Thoracic aorta (tissue), 2 donors: ENCODE measurements around the gene FHIT. TPM values are rescaled to one million over a fixed set of nuclear protein-coding genes. Genes with fewer than 3 reads are reported as not detected.

Experiments
- ATAC-seq: fragments of 150-250 bp; one replicate; pipeline ENCODE4 v1.8.0; 2017; ENCODE audit warnings: low read depth; ENCODE audit not compliant: insufficient number of reproducible peaks, low FRiP score
- DNase-seq: peaks from one replicate; pipeline ENCODE4 v3.0.0-alpha.2; 2020; ENCODE audit warnings: low spot score
- H3K27ac ChIP-seq, 2 donors: fragments of 200-600 bp; sonication (generic); 1 replicate in 1 of 2; 2 replicates in 1 of 2; pipeline ENCODE4 v1.5.1; 2016; ENCODE audit warnings: mild to moderate bottlenecking in 2 of 2, moderate library complexity in 2 of 2
- H3K27me3 ChIP-seq: fragments of 200-600 bp; sonication (generic); replicated peaks from 2 replicates; pipeline ENCODE4 v1.6.0; 2016; ENCODE audit warnings: mild to moderate bottlenecking; ENCODE audit not compliant: insufficient read depth
- H3K36me3 ChIP-seq: fragments of 200-600 bp; sonication (generic); one replicate; pipeline ENCODE4 v1.5.1; 2016
- H3K4me1 ChIP-seq, 2 donors: fragments of 200-600 bp; sonication (generic); 1 replicate in 1 of 2; 2 replicates in 1 of 2; pipeline versions ENCODE4 v1.5.1 to v1.6.0; 2016; ENCODE audit warnings: low read depth in 2 of 2, mild to moderate bottlenecking in 1 of 2; ENCODE audit not compliant: control insufficient read depth in 1 of 2
- H3K4me3 ChIP-seq: fragments of 200-600 bp; sonication (generic); 2 replicates; pipeline ENCODE4 v1.5.1; 2016; ENCODE audit warnings: mild to moderate bottlenecking
- H3K9me3 ChIP-seq: fragments of 200-600 bp; sonication (generic); 2 replicates; pipeline ENCODE4 v1.5.1; 2016
- total RNA-seq, 2 donors: library from RNA; depleted of rRNA; stranded (reverse); fragments of >200 nt; gene quantifications; one replicate each; pipeline versions ENCODE4 v1.1.0 to v1.2.3, GENCODE V29; 2016
- TF ChIP-seq, protein P1 (sequence below): fragments of 200-600 bp; sonication (generic); IDR thresholded peaks from one replicate; pipeline ENCODE4 v1.5.1; 2019; ENCODE audit warnings: antibody characterized with exemption

FHIT gene
- total RNA-seq, 2 donors from 2014 or later = 2.0 to 2.3 TPM

DNA sequence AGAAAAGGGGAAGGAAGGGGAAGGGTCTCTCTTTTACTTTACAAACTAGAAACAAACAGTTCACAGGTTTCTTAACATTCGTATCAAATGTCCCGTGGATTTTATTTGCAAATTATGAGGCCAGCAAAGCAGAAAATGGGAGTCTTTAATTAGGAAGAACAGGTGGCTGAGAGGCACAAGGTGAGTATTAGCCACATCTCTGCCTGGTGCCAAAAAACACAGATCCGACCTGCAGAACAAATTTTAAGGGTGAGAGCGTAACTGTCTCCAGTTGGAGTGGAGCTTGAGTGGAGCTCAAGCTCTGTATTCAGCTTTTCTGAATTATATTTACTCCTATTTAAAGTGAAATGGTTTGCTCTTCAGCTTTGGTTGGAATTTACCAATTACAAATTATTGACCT is 1004.9 kb downstream of the FHIT start:
- H3K9me3 ChIP-seq = no peaks in the 10 kb centered on the region
- no peak overlapping the region for H3K4me3 ChIP-seq
- ATAC-seq = no peak
- H3K4me1 ChIP-seq = no peaks in the 10 kb centered on the region
- no peaks in the 10 kb centered on the region for H3K36me3 ChIP-seq
- no peak overlapping the region for H3K27ac ChIP-seq
- H3K27me3 ChIP-seq = no peaks in the 10 kb centered on the region
- no peak for DNase-seq
- TF ChIP-seq, protein P1, sequence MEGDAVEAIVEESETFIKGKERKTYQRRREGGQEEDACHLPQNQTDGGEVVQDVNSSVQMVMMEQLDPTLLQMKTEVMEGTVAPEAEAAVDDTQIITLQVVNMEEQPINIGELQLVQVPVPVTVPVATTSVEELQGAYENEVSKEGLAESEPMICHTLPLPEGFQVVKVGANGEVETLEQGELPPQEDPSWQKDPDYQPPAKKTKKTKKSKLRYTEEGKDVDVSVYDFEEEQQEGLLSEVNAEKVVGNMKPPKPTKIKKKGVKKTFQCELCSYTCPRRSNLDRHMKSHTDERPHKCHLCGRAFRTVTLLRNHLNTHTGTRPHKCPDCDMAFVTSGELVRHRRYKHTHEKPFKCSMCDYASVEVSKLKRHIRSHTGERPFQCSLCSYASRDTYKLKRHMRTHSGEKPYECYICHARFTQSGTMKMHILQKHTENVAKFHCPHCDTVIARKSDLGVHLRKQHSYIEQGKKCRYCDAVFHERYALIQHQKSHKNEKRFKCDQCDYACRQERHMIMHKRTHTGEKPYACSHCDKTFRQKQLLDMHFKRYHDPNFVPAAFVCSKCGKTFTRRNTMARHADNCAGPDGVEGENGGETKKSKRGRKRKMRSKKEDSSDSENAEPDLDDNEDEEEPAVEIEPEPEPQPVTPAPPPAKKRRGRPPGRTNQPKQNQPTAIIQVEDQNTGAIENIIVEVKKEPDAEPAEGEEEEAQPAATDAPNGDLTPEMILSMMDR = no peak

DNA sequence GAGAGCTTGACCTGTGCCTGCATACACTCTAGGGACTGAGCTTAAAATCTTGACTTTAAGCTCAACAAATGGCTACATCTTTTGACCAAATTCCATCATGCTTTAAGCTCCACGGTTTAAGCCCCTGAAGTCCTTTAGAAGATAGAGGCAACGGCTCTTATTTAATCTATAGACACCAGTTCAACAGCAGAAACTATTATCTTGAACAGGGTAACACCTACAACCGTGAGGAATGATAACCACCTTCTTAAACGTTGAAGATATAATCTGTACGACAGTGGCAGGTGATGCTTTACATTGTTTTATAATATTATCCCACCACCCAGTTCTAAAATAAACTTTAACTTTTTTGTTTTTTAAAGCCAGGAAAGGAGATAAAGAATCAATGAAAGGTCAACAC is 1007.8 kb downstream of the FHIT start:
- no peaks in the 10 kb centered on the region for H3K27me3 ChIP-seq
- no peak for ATAC-seq
- DNase-seq = no peak
- TF ChIP-seq, protein P1 = no peak
- no peaks in the 10 kb centered on the region for H3K4me1 ChIP-seq
- no peaks in the 10 kb centered on the region for H3K36me3 ChIP-seq
- no peaks in the 10 kb centered on the region for H3K9me3 ChIP-seq
- H3K4me3 ChIP-seq = no peak overlapping the region
- no peak overlapping the region for H3K27ac ChIP-seq

DNA sequence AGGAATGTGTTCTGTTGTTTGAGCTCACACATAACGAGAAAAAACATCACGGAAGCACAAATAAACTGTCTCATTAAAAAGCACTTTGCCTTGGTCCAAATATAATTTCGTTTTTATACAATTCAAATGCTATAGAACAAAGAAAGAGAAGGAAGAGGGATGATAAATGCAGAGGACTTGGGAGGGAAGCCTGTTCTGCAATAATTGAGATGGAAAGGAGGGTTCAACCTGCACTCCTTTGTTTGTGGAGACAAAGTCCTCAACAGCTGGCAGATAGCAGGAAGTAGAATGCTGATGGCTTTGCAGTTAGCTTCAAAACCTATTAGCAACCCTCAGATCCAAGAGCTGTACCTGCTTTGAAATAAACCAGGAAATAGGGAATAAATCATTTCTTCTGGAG is 1010.8 kb downstream of the FHIT start:
- Histone ChIP-seq H3K27ac (no peak overlapping the region), H3K36me3 (no peaks in the 10 kb centered on the region), H3K27me3 (no peaks in the 10 kb centered on the region), H3K4me3 (no peak overlapping the region), H3K4me1 (no peaks in the 10 kb centered on the region), H3K9me3 (no peaks in the 10 kb centered on the region)
- DNase-seq (no peak), ATAC-seq (no peak)
- TF ChIP-seq, protein P1 = no peak

DNA sequence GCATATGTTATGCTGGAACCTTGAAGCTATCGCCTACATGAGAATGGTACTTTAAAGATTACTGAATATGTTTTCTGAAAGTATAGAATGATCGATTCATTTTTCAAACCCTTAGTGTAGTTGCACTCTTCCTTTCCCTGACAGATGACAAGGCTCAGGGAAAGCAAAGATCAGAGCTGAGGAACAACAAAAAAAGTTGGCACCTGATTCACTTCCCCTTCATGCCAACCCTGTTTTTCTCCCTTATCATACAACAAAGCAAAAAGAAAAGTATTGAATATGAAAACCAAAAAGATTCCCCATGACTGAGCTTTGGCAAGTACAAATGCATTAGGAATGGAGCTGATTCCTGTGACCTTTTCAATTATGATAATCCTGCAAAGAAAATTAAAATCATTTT is 1012.7 kb downstream of the FHIT start:
- Histone ChIP-seq H3K4me1 (no peaks in the 10 kb centered on the region), H3K9me3 (no peaks in the 10 kb centered on the region), H3K36me3 (no peaks in the 10 kb centered on the region), H3K4me3 (no peak overlapping the region), H3K27me3 (no peaks in the 10 kb centered on the region), H3K27ac (no peak overlapping the region)
- TF ChIP-seq, protein P1 = no peak
- no peak for DNase-seq
- no peak for ATAC-seq

DNA sequence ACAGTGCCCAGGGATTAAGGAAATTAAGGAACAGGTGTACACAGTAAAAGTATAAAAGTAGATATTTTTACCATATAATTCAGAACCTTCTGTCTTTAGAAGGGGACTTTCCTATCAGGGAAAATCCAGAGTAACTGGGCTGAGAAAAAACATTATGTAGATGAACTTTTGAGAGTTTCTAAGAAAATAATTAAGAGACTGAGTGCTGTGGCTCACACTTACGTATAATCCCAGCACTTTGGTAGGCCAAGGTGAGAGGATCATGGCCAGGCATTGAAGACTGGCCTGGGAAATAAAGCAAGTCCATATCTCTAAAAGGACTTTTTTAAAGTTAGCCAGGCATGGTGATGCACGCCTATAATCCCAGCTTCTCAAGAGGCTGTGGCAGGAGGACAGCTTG is 1021.8 kb downstream of the FHIT start:
- no peak for ATAC-seq
- H3K4me1 ChIP-seq = no peaks in the 10 kb centered on the region
- TF ChIP-seq, protein P1 = no peak
- no peaks in the 10 kb centered on the region for H3K27me3 ChIP-seq
- DNase-seq = no peak
- no peaks in the 10 kb centered on the region for H3K36me3 ChIP-seq
- no peak overlapping the region for H3K27ac ChIP-seq
- H3K4me3 ChIP-seq = no peak overlapping the region
- H3K9me3 ChIP-seq = no peaks in the 10 kb centered on the region
